ENCODE data around the gene MIPEP.
"Not testable (repeated sequence)": the region's sequence is repeated elsewhere in the genome, so short reads cannot be mapped to it uniquely, and the experiment has no call there.

GRCh38 chr13:23881402-23881800, 7.8 kb downstream of the MIPEP start:
- not testable (repeated sequence) for TF ChIP-seq CTCF (IDR thresholded peaks at IDR 0.05); POLR2A (IDR thresholded peaks at IDR 0.05; ENCODE audit: low read length); HOXA7 (CRISPR knock-in tag; IDR thresholded peaks at IDR 0.05); MAZ (IDR thresholded peaks at IDR 0.05; ENCODE audit: borderline replicate concordance, low read depth, low read length); EHF (CRISPR knock-in tag; IDR thresholded peaks at IDR 0.05); RNF2 (IDR thresholded peaks at IDR 0.05; ENCODE audit: borderline replicate concordance, low read depth); RAD21 (conservative IDR thresholded peaks at IDR 0.05 in 1 of 2, IDR thresholded peaks at IDR 0.05 in 1 of 2); ZSCAN20 (CRISPR knock-in tag; IDR thresholded peaks at IDR 0.05)
